Peyer's patch (tissue), 4 donors: ENCODE measurements around the gene MIGA2. TPM values are rescaled to one million over a fixed set of nuclear protein-coding genes. Genes with fewer than 3 reads are reported as not detected.
A peak's percentile ranks its signal among the peaks of the same experiment; 100 is the strongest.
"Not testable (repeated sequence)": the region's sequence is repeated elsewhere in the genome, so short reads cannot be mapped to it uniquely, and the experiment has no call there.

Experiments
- DNase-seq, 3 donors: peaks; one replicate each; pipeline ENCODE4 v3.0.0-alpha.2; 2017 to 2019
- H3K27ac ChIP-seq, 4 donors: fragments of 200-600 bp; sonication (generic); one replicate each; pipeline ENCODE4 v1.5.1; 2016 to 2019
- H3K27me3 ChIP-seq, 2 donors: fragments of 200-600 bp; sonication (generic); one replicate each; pipeline ENCODE4 v1.5.1; 2019
- H3K36me3 ChIP-seq, 3 donors: fragments of 200-600 bp; sonication (generic); one replicate each; pipeline ENCODE4 v1.5.1; 2016 to 2019
- H3K4me1 ChIP-seq, 4 donors: fragments of 200-600 bp; sonication (generic); one replicate each; pipeline ENCODE4 v1.5.1; 2016 to 2019
- H3K4me3 ChIP-seq, 4 donors: fragments of 200-600 bp; sonication (generic); 1 replicate in 3 of 4; 2 replicates in 1 of 4; pipeline ENCODE4 v1.5.1; 2016 to 2019; ENCODE audit warnings: mild to moderate bottlenecking in 1 of 4
- H3K9me3 ChIP-seq, 4 donors: fragments of 200-600 bp; sonication (generic); one replicate each; pipeline ENCODE4 v1.5.1; 2016 to 2019; ENCODE audit warnings: mild to moderate bottlenecking in 1 of 4
- POLR2A ChIP-seq, 2 donors: fragments of 450-650 bp; IDR thresholded peaks; one replicate each; pipeline ENCODE4 v1.5.1; 2017; ENCODE audit warnings: antibody characterized with exemption in 2 of 2, mild to moderate bottlenecking in 2 of 2, moderate library complexity in 2 of 2
- total RNA-seq, 4 donors: library from RNA; depleted of rRNA; stranded (reverse); fragments of >200 nt; gene quantifications; one replicate each; pipeline ENCODE4 v1.1.0, GENCODE V29; 2016
- TF ChIP-seq, protein P1 (sequence below), 6 experiments: fragments of 450-650 bp in 4 of 6; fragments of 200-600 bp in 2 of 6; sonication (generic) in 1 of 6; IDR thresholded peaks; one replicate each; pipeline ENCODE4 v1.5.1; 2017 to 2019; ENCODE audit warnings: antibody characterized with exemption in 6 of 6, mild to moderate bottlenecking in 3 of 6, moderate library complexity in 1 of 6

Gene MIGA2
- total RNA-seq, 4 donors from 2014 or later, result 68.5 to 174 (median 125) TPM

DNA sequence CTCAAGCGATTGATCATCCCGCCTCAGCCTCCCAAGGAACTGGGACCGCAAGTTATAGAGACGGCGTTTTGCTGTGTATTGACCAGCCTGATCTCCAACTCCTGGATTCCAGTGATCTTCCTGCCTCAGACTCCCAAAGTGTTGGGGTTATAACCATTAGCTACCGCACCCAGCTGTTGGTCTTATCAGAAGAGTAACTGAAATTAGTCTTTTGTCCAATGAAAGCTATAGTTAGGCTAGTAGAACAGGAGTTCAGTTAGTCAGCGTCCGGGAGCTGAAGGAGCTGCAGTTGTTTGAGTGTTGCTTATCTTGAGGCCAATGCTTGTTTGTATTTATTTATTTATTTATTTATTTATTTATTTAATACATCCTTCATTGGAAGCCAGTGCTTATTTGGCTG lies 3.2 kb upstream of the MIGA2 start:
- peak in 1 of 2 donors; percentile 33 for TF ChIP-seq POLR2A (IDR thresholded peaks at IDR 0.05)
- TF ChIP-seq, protein P1, sequence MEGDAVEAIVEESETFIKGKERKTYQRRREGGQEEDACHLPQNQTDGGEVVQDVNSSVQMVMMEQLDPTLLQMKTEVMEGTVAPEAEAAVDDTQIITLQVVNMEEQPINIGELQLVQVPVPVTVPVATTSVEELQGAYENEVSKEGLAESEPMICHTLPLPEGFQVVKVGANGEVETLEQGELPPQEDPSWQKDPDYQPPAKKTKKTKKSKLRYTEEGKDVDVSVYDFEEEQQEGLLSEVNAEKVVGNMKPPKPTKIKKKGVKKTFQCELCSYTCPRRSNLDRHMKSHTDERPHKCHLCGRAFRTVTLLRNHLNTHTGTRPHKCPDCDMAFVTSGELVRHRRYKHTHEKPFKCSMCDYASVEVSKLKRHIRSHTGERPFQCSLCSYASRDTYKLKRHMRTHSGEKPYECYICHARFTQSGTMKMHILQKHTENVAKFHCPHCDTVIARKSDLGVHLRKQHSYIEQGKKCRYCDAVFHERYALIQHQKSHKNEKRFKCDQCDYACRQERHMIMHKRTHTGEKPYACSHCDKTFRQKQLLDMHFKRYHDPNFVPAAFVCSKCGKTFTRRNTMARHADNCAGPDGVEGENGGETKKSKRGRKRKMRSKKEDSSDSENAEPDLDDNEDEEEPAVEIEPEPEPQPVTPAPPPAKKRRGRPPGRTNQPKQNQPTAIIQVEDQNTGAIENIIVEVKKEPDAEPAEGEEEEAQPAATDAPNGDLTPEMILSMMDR (IDR thresholded peaks at IDR 0.05), result no peak

DNA sequence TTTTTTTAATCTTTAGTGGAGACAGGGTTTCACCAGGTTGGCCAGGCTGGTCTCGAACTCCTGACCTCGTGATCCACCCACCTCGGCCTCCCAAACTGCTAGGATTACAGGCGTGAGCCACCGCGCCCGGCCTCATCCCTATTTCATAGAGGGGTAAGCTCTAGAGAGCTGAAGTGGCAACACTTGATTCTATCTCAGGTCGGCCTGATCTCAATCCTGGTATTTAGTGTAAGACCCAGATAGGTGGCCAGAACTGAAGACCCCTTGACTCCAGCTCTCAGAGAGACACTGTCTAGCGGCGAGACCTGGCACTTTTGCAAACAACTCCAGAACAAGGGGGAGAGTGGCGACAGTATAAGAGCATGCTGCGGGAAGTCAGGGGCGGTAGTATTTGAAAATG lies 588 bp upstream of the MIGA2 start:
- peaks cover 0 to 11% (median 0%) of the 10 kb centered on the region in 3 donors for H3K36me3 ChIP-seq
- H3K27me3 ChIP-seq, H3K9me3 ChIP-seq, DNase-seq: not testable (repeated sequence)
- peaks cover 0 to 24% (median 12%) of the 10 kb centered on the region in 4 donors for H3K4me1 ChIP-seq
- peak overlapping the region; percentile 67 to 86 (median 80) for H3K27ac ChIP-seq
- H3K4me3 ChIP-seq, result peak overlapping the region; percentile 70 to 96 (median 90)

More for the DNA sequence above, 3.2 kb upstream of the MIGA2 start:
- Histone ChIP-seq H3K9me3 (no peaks in the 10 kb centered on the region), H3K27ac (no peak overlapping the region), H3K27me3 (no peaks in the 10 kb centered on the region), H3K4me1 (peaks cover 4 to 17% (median 12%) of the 10 kb centered on the region in 4 donors), H3K36me3 (no peaks in the 10 kb centered on the region), H3K4me3 (no peak overlapping the region)
- no peak for DNase-seq

DNA sequence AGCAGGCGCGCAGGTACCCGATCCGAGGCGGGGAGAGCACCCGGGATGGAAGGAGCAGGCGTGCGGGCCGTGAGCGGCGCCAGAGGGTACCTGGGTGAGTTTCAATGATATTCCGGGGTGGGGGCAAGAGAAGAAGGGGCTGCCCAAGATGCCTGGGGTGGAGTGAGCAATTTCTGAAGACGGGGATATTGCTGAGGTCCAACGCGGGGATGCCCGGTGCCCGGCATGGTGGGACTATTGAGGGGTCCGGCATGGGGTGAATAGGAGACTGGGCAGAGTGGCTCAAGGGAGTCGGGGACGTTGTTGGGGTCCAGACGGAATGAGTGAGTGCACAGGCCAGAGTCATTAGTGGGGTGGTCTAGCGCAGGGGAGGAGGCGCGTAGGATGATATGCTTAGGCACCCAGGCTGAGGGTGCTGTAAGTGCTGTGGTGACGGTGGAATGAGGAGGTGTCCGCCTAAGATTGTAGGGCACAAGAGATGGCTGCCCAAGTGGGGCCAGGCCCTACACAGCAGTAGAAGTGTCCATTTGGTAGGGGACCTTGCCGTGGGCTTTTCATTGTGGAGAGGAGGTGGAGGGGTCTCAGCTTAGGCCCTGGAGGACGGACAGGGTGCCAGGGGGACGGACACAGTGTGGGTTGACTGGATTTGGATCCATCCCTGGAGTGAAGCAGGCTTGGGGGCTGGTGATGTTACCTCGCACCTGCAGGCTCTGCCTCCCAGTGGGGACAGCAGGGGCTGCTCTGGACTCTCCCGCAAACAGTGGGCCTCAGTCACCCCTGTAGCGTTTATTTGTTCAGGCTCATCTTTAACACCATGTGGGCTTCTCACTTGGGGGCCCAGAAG lies 719 bp downstream of the MIGA2 start:
- TF ChIP-seq, protein P1 (IDR thresholded peaks at IDR 0.05), result no peak
- no peak for TF ChIP-seq POLR2A (IDR thresholded peaks at IDR 0.05)
- Histone ChIP-seq H3K9me3 (no peaks in the 10 kb centered on the region), H3K4me1 (peaks cover 0 to 24% (median 12%) of the 10 kb centered on the region in 4 donors), H3K4me3 (peak overlapping the region; percentile 70 to 96 (median 90)), H3K27me3 (no peaks in the 10 kb centered on the region), H3K27ac (peak overlapping the region; percentile 62 to 89 (median 83)), H3K36me3 (peaks cover 0 to 24% (median 0%) of the 10 kb centered on the region in 3 donors)
- DNase-seq, result no peak

DNA sequence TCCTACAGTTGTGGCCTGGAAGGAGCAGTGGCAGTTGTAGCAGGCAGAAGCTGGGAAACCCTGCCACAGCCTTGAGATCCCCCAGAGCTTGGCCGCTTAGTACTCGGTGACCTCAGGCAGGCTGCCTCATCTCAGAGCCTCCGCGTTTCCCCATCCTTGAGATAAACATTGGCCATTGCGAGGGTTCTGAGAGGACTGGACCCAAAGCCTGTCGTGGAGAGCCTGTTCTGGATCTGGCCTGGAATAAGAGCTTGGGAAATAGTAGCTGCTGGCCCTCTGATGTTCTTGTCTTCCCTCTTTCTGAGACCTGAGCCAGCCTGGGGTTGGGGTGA lies 1.3 kb downstream of the MIGA2 start:
- Histone ChIP-seq H3K36me3 (peaks cover 0 to 30% (median 0%) of the 10 kb centered on the region in 3 donors), H3K27me3 (no peaks in the 10 kb centered on the region), H3K27ac (peak overlapping the region; percentile 38 to 89 (median 71)), H3K4me3 (peak overlapping the region; percentile 70 to 96 (median 90)), H3K4me1 (peaks cover 0 to 24% (median 12%) of the 10 kb centered on the region in 4 donors), H3K9me3 (no peaks in the 10 kb centered on the region)
- no peak for DNase-seq
- TF ChIP-seq, protein P1 (IDR thresholded peaks at IDR 0.05), result no peak
- no peak for TF ChIP-seq POLR2A (IDR thresholded peaks at IDR 0.05)

DNA sequence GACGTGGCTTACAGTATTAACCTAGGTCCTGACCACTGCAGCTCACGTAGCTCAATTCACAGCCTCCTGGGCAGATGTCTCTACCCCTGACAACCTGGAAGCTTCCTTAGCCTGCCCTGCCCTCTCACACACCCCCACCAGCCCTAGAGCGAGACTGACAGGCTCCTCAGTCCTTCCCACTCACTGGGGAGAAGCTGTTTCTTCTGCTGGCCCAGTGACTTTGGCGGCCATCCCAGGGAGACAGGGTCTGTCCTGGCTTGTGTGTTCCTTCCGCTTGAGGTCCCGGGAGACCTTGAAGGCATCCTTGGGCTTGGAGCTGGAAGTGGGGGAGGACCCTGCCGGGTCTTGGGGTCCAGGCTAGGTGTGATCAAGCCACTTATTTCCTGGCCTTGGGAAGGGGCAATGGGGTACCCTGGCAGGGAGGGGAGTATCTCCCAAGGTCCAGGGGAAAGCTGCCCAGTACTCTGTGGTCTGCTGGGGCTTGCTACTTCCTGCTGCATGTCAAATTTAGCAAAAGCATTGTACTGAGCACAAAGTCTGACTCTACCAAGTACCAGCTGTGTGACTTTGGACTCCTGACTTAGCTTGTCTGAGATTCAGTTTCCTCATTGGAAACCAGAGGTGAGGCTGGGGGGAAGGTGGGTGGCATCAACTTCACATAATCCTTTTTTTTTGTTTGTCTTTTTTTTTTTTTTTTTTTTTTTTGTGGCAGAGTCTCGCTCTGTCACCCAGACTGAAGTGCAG lies 1.9 kb downstream of the MIGA2 start:
- no peak for DNase-seq
- H3K36me3 ChIP-seq, result peaks cover 0 to 35% (median 0%) of the 10 kb centered on the region in 3 donors
- no peaks in the 10 kb centered on the region for H3K9me3 ChIP-seq
- peaks cover 0 to 24% (median 12%) of the 10 kb centered on the region in 4 donors for H3K4me1 ChIP-seq
- H3K27ac ChIP-seq, result peak overlapping the region; percentile 38 to 89 (median 71)
- no peaks in the 10 kb centered on the region for H3K27me3 ChIP-seq
- TF ChIP-seq, protein P1 (IDR thresholded peaks at IDR 0.05), result no peak
- peak in 1 of 2 donors; percentile 54 for TF ChIP-seq POLR2A (IDR thresholded peaks at IDR 0.05)
- peak overlapping the region in 2 of 4 donors; percentile 90 to 91 for H3K4me3 ChIP-seq
